ENCODE results near the gene PHOSPHO2.
"Not testable (repeated sequence)": the region's sequence is repeated elsewhere in the genome, so short reads cannot be mapped to it uniquely, and the experiment has no call there.

PHOSPHO2 gene

DNA sequence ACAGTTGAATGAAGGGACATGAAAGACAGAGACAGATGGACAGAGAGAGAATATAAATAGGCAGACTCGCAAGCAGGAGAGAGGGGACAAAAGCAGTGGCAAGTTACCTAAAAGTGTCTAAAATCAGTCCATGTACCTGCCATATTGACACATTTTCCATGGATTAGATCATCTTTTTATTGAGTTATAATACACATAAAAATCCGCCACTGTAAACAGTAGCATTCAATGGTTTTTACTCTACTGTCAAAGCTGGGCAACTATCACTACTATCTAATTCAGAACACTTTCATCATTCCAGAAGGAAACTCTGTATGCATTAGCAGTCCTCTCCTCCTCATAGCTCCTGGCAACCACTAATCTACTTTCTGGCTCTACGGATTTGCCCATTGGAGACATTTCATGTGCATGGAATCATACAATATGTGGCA, 10.1 kb upstream of the PHOSPHO2 start:
- DNase-seq (ENCODE audit: low spot score), result no peak

DNA sequence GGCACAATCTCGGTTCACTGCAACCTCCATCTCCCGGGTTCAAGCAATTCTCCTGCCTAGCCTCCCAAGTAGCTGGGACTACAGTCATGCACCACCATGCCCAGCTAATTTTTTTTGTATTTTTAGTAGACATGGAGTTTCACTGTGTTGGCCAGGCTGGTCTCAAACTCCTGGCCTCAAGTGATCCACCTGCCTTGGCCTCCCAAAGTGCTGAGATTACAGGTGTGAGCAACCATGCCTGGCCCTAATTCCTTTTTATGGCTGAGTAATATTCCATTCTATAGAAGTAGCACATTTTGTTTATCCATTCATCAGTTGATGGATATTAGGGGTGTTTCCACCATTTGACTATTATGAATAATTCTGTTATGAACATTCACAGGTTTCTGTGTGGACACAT, 9.6 kb upstream of the PHOSPHO2 start:
- DNase-seq (ENCODE audit: low spot score), result not testable (repeated sequence)

DNA sequence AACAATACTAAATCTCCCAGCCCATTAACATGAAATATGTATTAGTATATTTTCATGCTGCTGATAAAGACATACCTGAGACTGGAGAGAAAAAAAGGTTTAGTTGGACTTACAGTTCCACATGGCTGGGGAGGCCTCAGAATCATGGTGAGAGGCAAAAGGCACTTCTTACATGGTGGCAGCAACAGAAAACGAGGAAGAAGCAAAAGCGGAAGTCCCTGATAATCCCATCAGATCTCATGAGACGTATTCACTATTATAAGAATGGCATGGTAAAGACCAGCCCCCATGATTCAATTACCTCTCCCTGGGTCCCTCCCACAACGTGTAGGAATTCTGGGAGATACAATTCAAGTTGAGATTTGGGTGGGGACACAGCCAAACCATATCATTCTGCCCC, 7.4 kb upstream of the PHOSPHO2 start:
- not testable (repeated sequence) for DNase-seq (ENCODE audit: low spot score)

DNA sequence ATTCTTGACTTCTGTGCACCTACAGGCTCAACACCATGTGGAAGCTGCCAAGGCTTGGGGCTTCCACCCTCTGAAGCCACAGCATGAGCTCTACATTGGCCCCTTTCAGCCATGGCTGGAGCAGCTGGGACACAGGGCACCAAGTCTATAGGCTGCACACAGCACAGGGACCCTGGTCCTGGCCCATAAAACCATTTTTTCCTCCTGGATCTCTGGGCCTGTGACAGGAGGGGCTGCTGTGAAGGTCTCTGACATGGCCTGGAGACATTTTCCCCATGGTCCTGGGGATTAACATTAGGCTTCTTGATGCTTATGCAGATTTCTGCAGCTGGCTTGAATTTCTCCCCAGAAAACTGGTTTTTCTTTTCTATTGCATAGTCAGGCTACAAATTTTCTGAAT, 6.3 kb upstream of the PHOSPHO2 start:
- not testable (repeated sequence) for DNase-seq (ENCODE audit: low spot score)

DNA sequence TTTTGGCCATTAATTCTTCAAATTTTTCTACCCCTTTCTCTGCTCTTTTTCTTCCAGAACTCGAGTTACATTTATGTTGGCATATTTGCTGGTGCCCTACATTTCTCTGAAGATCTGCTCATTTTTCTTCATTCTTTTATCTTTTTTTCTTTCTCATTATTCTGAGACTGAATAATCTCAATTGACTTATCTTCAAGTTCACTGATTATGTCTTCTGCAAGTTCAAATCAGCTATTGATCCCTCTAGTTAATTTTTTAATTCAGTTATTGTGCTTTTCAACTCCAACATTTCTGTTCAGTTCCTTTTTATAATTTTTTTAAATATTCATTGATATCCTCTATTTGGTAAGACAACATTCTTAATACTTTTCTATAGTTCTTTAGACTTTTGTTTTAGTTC, 3.3 kb upstream of the PHOSPHO2 start:
- no peak for DNase-seq (ENCODE audit: low spot score)

DNA sequence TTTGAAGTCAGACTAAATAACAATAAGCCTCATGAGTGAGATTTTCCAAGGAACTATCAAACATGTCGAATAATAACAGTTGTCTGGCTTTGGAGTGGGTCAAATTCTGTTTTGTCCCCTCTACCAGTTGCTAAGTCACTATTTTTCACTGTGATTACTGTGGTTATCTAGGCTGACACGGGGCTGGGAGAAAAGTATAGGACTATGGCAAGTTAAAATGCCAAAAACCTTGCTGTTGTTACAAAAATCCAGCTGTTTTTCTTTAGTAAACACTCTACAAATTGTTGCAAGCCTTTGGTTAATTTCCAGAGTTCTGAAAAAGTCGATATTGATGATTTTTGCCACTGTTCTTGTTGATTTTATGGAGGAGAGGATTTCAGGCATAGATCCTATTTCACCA, 1.6 kb upstream of the PHOSPHO2 start:
- DNase-seq (ENCODE audit: low spot score), result no peak

DNA sequence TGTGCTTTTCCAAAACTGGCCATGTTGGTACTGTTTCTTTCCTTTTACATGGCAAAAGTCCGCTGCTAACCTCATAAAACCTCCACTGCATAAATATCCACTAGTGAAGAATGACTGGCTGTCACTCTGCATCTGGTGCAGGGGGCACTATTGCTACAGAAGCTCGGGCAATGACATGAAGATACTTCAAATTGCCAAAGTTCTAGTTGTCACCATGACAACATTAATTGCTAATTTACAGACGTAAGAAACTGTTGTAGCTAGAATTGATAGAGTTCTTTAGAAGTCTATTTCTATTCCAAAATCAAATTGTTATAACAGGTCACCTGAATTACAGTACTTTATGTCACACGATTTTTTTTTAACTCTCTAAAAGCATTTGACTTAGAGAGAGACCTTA, 909 bp upstream of the PHOSPHO2 start:
- no peak for DNase-seq (ENCODE audit: low spot score)

DNA sequence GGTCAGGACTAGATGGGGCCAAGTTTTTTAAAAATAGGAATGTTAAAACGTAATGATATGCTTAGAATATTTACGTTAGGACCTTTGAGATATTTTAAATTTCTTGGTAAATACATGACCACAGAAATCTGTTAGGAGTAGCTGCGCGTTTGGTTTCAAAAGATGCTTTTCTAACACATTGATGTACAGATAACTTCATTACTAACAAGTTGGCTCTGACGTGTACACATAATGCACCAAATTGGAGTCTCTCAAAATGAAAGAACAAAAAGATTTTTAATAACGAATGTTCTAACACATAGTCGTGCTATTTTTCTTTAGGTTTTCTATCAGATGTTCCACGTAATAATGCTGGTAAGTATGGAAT, 608 bp downstream of the PHOSPHO2 start:
- no peak for DNase-seq (ENCODE audit: low spot score)

DNA sequence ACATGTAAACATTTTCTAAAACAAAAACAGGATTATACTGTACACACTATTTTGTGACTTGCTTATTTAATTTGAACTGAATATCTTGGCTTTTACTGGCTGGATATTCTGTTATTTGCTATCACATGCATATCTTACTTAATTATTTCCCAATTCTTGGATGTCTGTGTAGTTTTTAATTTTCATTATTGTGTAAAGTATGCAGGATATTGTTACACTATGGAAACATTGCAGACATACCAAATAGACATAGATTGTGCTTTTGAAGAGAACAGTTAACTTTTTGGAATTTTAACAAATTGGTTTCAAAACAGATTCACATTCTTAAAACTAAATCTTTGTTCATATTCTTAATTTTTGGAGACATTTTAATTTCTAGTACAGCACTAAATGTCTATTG, 2.1 kb downstream of the PHOSPHO2 start:
- DNase-seq (ENCODE audit: low spot score), result no peak

DNA sequence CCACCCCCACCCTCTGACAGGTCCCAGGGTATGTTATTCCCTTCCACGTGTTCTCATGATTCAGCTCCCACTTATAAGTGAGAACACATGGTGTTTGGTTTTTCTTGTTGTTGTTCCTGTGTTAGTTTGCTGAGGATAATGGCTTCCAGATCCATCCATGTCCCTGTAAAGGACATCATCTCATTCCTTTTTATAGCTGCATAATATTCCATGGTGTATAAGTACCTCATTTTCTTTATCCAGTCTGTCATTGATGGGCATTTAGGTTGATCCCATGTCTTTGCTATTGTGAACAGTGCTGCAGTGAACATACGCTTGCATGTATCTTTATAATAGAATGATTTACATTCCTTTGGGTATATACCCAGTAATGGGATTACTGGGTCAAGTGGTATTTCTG, 4.9 kb downstream of the PHOSPHO2 start:
- DNase-seq (ENCODE audit: low spot score), result not testable (repeated sequence)

DNA sequence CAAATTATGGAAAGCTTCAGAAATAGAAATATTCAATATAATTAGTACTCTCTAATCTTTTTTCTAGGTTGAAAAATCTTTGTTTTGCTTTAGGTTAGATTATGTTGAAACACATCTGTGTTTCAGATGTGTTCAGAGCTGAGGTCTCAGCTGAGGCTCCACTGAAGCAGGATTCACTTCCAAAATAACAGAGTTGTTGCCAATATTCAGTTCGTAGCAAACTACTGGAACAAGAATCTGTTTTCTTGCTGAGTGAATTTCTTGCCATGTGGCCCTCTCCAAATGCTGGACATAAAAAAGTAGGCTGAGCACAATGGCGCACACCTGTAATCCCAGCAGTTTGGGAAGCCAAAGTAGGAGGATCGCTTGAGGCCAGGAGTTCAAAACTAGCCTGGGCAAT, 8.7 kb downstream of the PHOSPHO2 start:
- no peak for DNase-seq (ENCODE audit: low spot score)

DNA sequence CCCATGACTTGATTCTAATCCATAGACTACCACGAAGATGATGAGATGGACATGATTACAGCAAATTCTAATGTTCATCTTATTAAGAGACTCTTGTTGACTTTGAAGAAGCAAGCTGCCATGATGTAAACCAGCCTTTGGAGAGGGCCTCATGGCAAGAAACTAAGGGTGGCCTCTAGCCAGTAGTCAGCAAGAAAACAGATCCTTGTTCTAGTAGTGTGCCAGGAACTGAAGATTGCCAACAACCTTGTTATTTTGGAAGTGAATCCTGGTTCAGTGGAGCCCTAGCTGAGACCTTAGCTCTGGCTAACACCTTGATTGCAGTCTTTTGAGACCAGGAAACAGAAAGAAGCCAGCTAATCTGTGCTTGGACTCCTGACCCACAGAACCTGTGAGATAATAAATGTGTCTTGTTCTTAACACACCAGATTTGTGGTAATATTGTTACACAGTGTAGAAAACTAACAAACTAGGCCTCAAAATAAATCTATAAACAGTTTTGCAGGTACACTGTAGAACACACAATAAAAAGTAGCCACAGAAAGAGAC, 10.0 kb downstream of the PHOSPHO2 start:
- DNase-seq (ENCODE audit: low spot score), result no peak

DNA sequence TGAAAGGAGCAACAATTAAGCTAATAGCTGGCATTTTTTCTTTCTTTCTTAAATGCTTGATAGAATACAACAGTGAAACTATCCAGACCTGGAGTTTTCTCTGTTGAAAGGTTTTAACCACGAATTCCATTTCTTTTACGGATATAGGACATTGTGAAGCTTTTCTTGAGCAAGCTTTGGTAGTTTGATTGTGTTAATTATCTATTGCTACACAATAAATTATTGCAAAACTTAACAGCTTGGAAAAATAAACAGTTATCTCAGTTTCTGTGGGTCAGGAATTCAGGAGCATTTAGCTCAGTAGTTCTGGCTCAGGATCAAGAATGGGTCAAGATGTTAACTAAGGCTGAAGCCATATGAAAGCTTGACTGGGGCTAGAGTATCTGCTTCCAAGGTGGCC, 11.7 kb downstream of the PHOSPHO2 start:
- no peak for DNase-seq (ENCODE audit: low spot score)

DNA sequence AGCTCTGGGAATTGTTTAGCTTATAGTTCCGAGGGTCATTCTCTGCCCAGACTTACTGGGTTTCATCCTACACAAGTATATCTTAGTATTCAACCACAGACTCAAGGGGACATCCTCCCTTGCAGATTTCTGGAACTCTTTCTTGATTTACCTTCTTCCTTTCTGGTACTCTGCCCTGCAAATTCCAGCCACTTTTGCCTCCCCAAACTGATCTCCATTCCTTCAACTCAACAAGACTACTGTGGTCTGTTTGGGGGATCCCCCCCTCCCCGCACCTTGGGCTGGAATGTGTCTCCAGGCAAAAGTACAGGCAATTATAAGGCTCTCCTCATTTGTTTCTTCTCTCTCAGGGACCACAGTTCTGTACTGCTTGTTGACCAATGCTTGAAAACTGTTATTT, 13.4 kb downstream of the PHOSPHO2 start:
- DNase-seq (ENCODE audit: low spot score), result no peak

DNA sequence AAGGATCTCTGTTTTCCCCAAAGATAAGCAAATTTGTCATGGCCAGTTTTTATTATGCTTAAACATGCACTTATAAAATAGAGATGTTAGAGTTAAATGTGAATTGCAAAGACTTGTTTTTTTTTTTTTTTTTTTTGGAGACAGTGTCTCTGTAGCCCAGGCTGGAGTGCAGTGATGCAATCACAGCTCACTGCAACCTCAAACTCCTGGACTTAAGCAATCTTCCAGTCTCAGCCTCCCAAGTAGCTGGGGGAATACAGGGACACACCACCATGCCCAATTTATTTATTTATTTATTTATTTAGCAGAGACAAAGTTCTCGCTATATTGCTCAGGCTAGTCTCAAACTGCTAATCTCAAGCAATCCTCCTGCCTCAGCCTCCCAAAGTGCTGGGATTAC, 15.1 kb downstream of the PHOSPHO2 start:
- no peak for DNase-seq (ENCODE audit: low spot score)

DNA sequence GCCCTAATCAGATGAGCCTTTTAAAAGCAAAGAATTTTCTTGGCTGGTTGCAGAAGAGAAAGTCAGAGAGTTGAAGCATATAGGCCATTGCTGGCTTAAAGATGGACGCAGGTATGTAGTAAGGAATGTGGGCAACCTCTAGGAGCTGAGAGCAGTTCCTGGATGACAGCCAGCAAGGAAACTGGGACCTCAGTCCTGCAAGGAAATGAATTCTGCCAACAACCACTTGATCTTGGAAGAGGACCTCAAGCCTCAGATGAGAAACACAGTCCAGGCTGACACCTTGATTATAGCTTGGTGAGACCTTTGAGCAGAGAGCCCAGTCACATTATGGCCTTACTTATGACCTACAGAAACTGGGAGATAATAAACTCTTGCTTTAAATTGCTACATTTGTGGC, 15.7 kb downstream of the PHOSPHO2 start:
- no peak for DNase-seq (ENCODE audit: low spot score)

DNA sequence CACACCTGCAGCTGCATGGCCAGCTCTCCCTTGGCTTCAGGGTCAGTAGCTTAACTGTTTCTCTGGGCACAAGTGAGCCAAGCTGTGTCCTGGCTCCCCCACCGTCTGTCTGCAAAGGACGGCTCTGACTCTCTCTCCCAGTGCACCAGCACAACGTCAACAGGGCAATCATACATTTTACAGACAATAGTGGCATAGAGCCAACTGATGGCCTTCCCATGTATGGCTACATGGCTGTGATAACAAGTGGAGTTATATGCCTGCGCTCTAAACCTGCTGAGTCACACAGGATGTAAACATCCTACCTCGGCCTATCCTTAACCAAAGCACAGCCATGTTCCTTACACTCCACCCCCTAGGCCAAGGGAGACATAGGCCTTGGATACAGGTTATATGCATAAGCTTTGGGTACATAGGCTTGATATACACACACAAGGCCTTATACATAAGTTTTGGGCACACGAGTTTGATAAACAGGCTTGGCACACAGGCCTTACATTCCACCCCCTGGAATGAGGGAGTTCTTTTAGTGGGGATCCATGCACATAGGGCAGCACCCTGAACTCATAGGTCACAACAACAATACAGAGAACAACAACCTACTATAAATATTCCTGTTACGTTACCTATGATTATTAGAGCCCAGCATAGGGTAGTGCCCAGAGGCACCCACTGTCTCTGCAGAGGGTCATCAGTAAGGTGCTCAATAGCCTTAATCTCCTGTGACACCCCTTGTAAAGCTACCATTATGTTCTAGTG, 17.7 kb downstream of the PHOSPHO2 start:
- DNase-seq (ENCODE audit: low spot score), result no peak

DNA sequence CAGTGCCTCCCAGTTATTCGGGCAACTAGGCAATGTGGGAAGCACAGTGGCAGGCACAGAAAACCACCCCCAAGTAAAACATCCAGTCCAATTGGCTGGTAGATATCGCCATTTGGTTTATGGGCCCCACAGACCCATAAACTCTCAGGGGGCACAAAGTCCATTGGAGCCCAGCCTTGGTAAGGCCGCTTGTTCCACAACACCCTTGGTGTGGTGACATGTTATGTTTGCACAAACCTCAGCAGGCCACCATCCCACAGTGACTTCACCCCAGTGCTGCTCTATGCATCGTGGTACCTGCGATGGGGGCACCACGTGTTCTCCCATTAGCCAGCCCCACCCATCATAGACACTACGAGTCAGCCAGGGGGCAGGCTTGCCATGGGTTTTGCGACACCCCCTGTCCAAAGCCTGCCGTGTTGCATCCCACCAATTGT, 18.5 kb downstream of the PHOSPHO2 start:
- DNase-seq (ENCODE audit: low spot score), result no peak

DNA sequence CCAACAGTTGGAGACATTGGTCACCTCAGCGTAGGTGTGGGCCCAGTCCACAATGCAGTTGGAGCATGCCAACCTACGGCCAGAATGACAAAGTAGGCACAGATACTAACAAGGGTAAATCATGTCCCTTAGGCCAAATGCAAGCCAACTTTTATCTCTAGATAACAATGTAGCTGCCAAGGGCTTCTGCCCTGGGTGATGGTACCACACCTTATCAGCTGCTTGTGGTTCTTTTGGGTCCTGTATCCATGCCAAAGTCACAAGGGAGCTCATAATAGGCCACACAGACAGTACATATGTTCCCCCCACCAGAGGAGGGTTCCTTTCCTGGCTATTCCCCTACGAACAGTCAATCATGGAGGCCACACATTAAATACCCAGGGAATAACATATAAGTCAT, 19.1 kb downstream of the PHOSPHO2 start:
- no peak for DNase-seq (ENCODE audit: low spot score)

DNA sequence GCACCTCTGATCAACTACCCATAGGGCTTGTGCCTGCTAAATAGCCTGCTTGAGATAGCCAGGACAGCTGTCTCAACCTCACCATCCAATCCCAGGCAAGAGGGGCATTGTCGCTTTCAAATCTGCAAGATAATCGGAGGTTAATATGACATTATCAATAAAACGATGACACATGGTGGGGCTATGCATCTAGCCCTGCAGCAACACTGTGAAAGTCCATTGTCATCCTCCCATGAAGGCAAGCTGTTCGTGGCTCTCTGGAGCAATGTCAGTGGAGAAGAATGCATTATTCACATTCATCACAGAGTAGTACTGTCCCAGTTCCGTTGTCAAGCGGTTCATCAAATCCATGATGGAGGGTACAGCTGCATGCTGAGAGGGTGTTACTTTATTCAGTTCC, 20.4 kb downstream of the PHOSPHO2 start:
- no peak for DNase-seq (ENCODE audit: low spot score)

DNA sequence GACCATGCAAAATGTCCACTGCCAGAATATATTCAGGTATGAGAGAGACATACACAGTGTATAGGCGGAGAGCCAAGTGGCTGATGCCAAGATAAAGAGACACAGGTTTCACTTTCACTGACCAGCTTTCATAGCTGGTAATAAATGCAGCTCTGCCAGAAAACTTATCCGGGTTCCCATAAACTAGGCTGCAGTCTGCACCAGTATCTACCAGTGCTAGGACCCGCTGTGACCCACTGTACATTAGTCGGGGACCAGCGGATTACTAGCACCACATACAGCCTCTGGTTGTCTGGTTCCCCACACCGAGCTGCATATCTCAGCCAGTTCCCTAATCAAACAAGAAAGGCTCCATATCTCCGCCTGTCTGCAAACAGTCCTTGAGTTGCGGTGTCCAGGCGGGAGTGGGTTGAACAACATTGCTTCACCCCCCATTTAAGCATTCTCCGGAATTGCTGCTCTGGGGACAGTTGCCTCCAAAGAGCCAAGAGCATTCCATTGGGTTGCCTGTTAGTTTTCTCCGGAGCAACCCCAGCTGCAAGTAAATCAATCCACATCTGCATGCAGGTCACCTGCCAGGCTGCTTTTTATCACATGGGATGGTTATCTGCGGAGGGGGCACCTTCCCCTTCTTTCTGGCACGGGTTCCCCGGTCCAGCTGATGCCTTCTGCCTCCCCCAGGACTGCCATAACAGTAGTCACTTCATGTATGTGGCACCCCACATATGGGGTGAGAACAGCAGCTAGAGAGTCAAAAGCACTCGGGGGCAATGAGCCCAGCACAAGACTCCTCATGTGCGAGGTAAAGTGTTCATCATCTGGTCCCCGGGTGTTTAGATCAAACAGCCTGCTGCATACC, 21.3 kb downstream of the PHOSPHO2 start:
- no peak for DNase-seq (ENCODE audit: low spot score)

DNA sequence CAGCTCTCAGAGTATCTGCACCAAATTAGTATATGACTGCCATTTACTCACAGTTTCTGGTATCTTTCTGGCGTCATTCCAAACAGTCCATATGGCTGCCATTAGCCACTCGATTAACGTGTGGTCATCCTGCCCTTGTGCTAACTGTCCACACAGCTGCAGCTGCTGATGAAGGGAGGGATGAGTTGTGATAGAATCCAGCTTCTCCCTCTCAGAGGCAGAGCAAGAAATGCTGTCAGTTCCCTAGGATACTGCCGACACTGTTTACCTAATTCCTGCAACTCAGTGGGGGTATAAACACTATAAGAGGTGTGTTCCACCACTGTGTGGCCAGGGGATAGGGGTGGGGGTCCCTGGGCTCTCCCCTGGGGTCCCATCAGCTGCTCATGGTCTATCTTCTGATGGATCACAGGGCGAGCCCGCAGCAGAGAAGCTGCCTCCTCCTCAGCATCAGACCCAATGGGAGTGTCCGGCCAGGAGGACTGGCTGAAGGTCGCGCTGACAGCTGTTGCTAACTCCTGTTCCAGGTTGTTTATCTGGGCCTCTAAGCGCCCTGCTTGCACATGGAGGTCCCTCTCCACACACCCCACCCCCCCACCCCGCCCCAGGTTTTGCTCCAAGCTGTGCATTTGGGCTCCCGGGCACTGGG, 22.1 kb downstream of the PHOSPHO2 start:
- no peak for DNase-seq (ENCODE audit: low spot score)

Data from left forelimb (tissue), 1 donor.